OCI-LY7 (cell line): ENCODE measurements around the gene CEND1. TPM values are rescaled to one million over a fixed set of nuclear protein-coding genes. Genes with fewer than 3 reads are reported as not detected.
A peak's percentile ranks its signal among the peaks of the same experiment; 100 is the strongest.

Source experiments
- BruUV-seq: library from RNA; stranded (reverse); fragments of 400-500 nt; replicated peaks from 2 replicates; lab custom pipeline; 2021; lab: Mats Ljungman, UMichigan
- CTCF ChIA-PET: fragments of 300-600 bp; sonication (Branson Sonifier 250); formaldehyde crosslinking; loops from one replicate; lab custom pipeline; 2022; ENCODE audit warnings: antibody characterized with exemption; ENCODE audit not compliant: unreplicated experiment; lab: Charles Lee
- POLR2A ChIA-PET: fragments of 300-600 bp; sonication (Branson Sonifier 250); formaldehyde crosslinking; loops from one replicate; lab custom pipeline; 2022; ENCODE audit warnings: antibody characterized with exemption; lab: Charles Lee
- DNase-seq: peaks from one replicate; pipeline ENCODE4 v3.0.0-alpha.2; 2015; ENCODE audit warnings: low spot score
- H2AFZ ChIP-seq: fragments of 200-600 bp; sonication (generic), shearing (Covaris generic); 2 replicates; pipeline ENCODE4 v1.6.1; 2014; ENCODE audit warnings: mild to moderate bottlenecking, antibody characterized with exemption, low read length, moderate library complexity
- H3K27ac ChIP-seq: fragments of 200-600 bp; sonication (generic); 2 replicates; pipeline ENCODE4 v1.5.1; 2014; ENCODE audit warnings: mixed run types, low read depth, mild to moderate bottlenecking, moderate library complexity, low read length, inconsistent platforms; ENCODE audit not compliant: poor library complexity, severe bottlenecking
- H3K36me3 ChIP-seq: fragments of 200-600 bp; sonication (generic); 2 replicates; pipeline ENCODE4 v1.6.1; 2014; ENCODE audit warnings: mild to moderate bottlenecking, antibody characterized with exemption, low read length, moderate library complexity, mixed read lengths; ENCODE audit not compliant: insufficient read depth
- H3K4me1 ChIP-seq: fragments of 200-600 bp; sonication (generic); 2 replicates; pipeline ENCODE4 v1.5.1; 2014; ENCODE audit warnings: mild to moderate bottlenecking, low read length; ENCODE audit not compliant: insufficient read depth, poor library complexity, severe bottlenecking
- H3K4me2 ChIP-seq: fragments of 200-600 bp; sonication (generic); 2 replicates; pipeline ENCODE4 v1.6.1; 2014; ENCODE audit warnings: mild to moderate bottlenecking, low read length
- H3K4me3 ChIP-seq: fragments of 200-600 bp; sonication (generic); 2 replicates; pipeline ENCODE4 v1.5.1; 2014; ENCODE audit warnings: mild to moderate bottlenecking, low read depth, low read length; ENCODE audit not compliant: poor library complexity, severe bottlenecking
- H3K79me2 ChIP-seq: fragments of 200-600 bp; sonication (generic); 2 replicates; pipeline ENCODE4 v1.6.1; 2016; ENCODE audit warnings: low read depth, mild to moderate bottlenecking, low read length, moderate library complexity, mixed read lengths; ENCODE audit not compliant: insufficient read depth
- H3K9me2 ChIP-seq: fragments of 200-600 bp; sonication (generic); 2 replicates; pipeline ENCODE4 v1.6.1; 2016; ENCODE audit warnings: mild to moderate bottlenecking, low read length, mixed read lengths; ENCODE audit not compliant: insufficient read depth
- H3K9me3 ChIP-seq: fragments of 200-600 bp; sonication (generic); 2 replicates; pipeline ENCODE4 v1.6.1; 2014; ENCODE audit warnings: mild to moderate bottlenecking, mixed run types, low read length, mixed read lengths
- H4K20me1 ChIP-seq: fragments of 200-600 bp; sonication (generic); 2 replicates; pipeline ENCODE4 v1.6.1; 2014; ENCODE audit warnings: mild to moderate bottlenecking, antibody characterized with exemption, low read length, moderate library complexity, mixed read lengths; ENCODE audit not compliant: insufficient read depth
- EZH2phosphoT487 ChIP-seq: fragments of 200-600 bp; sonication (generic); IDR thresholded peaks from 2 replicates; pipeline ENCODE4 v1.6.1; 2018; ENCODE audit warnings: low read depth, borderline replicate concordance, mild to moderate bottlenecking, mixed run types, antibody characterized with exemption, low read length, moderate library complexity, mixed read lengths
- intact Hi-C: fragments of 100-400 bp; cut with micrococcal nuclease; formaldehyde crosslinking; loops from one replicate; pipeline ENCODE4 v1.10.0; 2022; ENCODE audit not compliant: unreplicated experiment
- total RNA-seq, 2 experiments: library from RNA; depleted of rRNA in 1 of 2; stranded (reverse); fragments of >200 nt in 1 of 2; shearing (Covaris generic) in 1 of 2; gene quantifications; 2 replicates each; pipeline ENCODE4 v1.2.3, GENCODE V29; 2014 to 2022
- TF ChIP-seq, protein P1 (sequence below): fragments of 200-600 bp; sonication (generic); conservative IDR thresholded peaks from 2 replicates; pipeline ENCODE4 v1.5.1; 2014; ENCODE audit warnings: mild to moderate bottlenecking, antibody characterized with exemption, low read length, moderate library complexity, mixed read lengths

The CEND1 gene
- total RNA-seq, 2 experiments from 2014 or later: 17.5 to 32.5 TPM

- 0 out of 2 replicates have a peak overlapping the region, but pooled peaks have one; percentile 14 for H2AFZ ChIP-seq
- H3K9me3 ChIP-seq: no peaks in the 10 kb centered on the region
- peak overlapping the region; percentile 97 for H3K4me2 ChIP-seq
- no peaks in the 10 kb centered on the region for H3K9me2 ChIP-seq
- peaks cover 17% of the 10 kb centered on the region for H3K4me1 ChIP-seq
- ChIA-PET CTCF (interaction anchor here (0.6 kb wide), 2 partner anchors 27 to 96 kb away, joined by 3 read pairs; no protein-coding TSS in a partner anchor), POLR2A (interaction anchor here (1.1 to 1.8 kb wide), 5 partner anchors 8 to 24 kb away, joined by 3 to 11 read pairs (median 4); partner anchors contain the start of genes CRACR2B, RPLP2 and TSPAN4)
- no peak for TF ChIP-seq EZH2phosphoT487
- TF ChIP-seq, protein P1, sequence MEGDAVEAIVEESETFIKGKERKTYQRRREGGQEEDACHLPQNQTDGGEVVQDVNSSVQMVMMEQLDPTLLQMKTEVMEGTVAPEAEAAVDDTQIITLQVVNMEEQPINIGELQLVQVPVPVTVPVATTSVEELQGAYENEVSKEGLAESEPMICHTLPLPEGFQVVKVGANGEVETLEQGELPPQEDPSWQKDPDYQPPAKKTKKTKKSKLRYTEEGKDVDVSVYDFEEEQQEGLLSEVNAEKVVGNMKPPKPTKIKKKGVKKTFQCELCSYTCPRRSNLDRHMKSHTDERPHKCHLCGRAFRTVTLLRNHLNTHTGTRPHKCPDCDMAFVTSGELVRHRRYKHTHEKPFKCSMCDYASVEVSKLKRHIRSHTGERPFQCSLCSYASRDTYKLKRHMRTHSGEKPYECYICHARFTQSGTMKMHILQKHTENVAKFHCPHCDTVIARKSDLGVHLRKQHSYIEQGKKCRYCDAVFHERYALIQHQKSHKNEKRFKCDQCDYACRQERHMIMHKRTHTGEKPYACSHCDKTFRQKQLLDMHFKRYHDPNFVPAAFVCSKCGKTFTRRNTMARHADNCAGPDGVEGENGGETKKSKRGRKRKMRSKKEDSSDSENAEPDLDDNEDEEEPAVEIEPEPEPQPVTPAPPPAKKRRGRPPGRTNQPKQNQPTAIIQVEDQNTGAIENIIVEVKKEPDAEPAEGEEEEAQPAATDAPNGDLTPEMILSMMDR: no peak
- no TSS peak for BruUV-seq
- intact Hi-C loops: no loop called here
- peaks cover 20% of the 10 kb centered on the region; the same call in 1 of the 2 replicates for H3K36me3 ChIP-seq
- no peaks in the 10 kb centered on the region for H4K20me1 ChIP-seq
- peak overlapping the region; percentile 34 for H3K27ac ChIP-seq
- peak; percentile 95 for DNase-seq
- H3K4me3 ChIP-seq: peak overlapping the region; percentile 76
- H3K79me2 ChIP-seq: no peaks in the 10 kb centered on the region
Measured at GRCh38 chr11:819129-819931, 29.4 kb upstream of the CEND1 start.

DNA sequence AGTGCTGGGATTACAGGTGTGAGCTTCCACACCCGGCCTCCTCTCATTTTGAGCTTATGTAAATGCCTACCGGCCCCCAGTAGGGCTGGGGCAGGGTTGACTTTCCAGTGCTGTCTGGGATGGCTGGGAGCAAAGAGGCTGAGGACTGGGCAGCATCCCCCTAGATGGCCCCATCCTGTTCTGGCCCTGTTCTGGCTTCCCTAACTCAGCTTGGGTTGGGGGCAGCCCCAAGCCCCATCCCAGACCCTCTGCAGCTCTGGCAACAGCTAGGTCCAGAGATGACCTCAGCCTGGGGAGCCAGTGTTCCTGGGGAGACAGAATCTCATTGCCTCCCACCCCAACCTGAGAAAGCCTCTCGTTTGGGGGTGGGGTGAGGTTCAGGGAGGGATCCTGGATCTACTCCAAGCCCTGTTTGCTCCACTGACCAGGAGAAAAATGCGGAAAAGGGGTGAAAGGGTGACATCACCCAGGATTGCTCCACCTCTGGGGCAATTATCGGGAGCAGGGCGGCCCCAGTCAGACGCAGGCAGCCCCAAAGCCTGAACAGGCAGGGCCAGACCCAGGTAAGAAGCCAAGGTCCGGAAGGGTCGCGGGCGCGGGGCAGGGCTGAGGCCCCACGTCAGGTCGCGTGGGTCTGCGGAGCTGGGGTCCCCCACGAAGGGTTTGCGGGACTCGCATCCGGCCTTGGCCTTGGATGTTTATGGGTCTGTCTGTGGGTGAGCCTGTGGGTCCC lies 28.7 kb upstream of the CEND1 start, which contains the start of gene PNPLA2:
Gene PNPLA2 (plus strand): TSS at position 519 of the 733 bp plus-strand sequence. CDS start 805 bp downstream, outside the sequence.
- H3K4me1 ChIP-seq: peaks cover 21% of the 10 kb centered on the region
- TF ChIP-seq EZH2phosphoT487: no peak
- TF ChIP-seq, protein P1: no peak
- no peaks in the 10 kb centered on the region for H3K9me2 ChIP-seq
- H3K4me3 ChIP-seq: peak within 1 kb of the TSS; percentile 76
- peaks cover 26% of the 10 kb centered on the region for H3K36me3 ChIP-seq
- 0 out of 2 replicates have a peak within 1 kb of the TSS, but pooled peaks have one; percentile 14 for H2AFZ ChIP-seq
- intact Hi-C loops: no loop called here
- ChIA-PET POLR2A (interaction anchor here (1.1 to 1.8 kb wide), 6 partner anchors 8 to 25 kb away, joined by 3 to 11 read pairs (median 4); partner anchors contain the start of genes CRACR2B, RPLP2 and TSPAN4), CTCF (no interaction called here)
- peak within 1 kb of the TSS; percentile 34 for H3K27ac ChIP-seq
- peak within 1 kb of the TSS; percentile 97 for H3K4me2 ChIP-seq
- no peak for DNase-seq
- no peaks in the 10 kb centered on the region for H4K20me1 ChIP-seq
- BruUV-seq: no TSS peak
- H3K79me2 ChIP-seq: no peaks in the 10 kb centered on the region
- no peaks in the 10 kb centered on the region for H3K9me3 ChIP-seq
